Stimulated activated CD8-positive, alpha-beta memory T cell treated with anti-CD3 and anti-CD28 coated beads, Interleukin-2, amount 100 ng/mL, for 48 hours (primary cell): ENCODE results near the gene HSF5.

ENCODE experiments used
- DNase-seq, 2 donors: peaks; one replicate each; pipeline ENCODE4 v3.0.0-alpha.2; 2020; ENCODE audit warnings: low read depth in 2 of 2

HSF5 gene

GRCh38 chr17:58487589-58488427, at the start of gene HSF5:
TSS of gene HSF5 (minus strand) at chr17:58488408. CDS start at chr17:58488274, 134 bp downstream.
- peak; percentile 58 to 61 for DNase-seq

GRCh38 chr17:58537266-58537665, 49.1 kb upstream of the HSF5 start:
- DNase-seq = no peak

- no peak for DNase-seq
These were observed 48.3 kb upstream of the HSF5 start for GRCh38 chr17:58536542-58536941.

- DNase-seq = no peak
These were observed 47.2 kb upstream of the HSF5 start for GRCh38 chr17:58535431-58535830.

GRCh38 chr17:58534901-58535421, 46.8 kb upstream of the HSF5 start:
- DNase-seq = no peak

- no peak for DNase-seq
These were observed 46.1 kb upstream of the HSF5 start for GRCh38 chr17:58534331-58534730.

- DNase-seq = no peak
These were observed 45.5 kb upstream of the HSF5 start for GRCh38 chr17:58533616-58534188.

GRCh38 chr17:58532555-58532951, 44.3 kb upstream of the HSF5 start:
- no peak for DNase-seq

GRCh38 chr17:58531661-58532554, 43.7 kb upstream of the HSF5 start:
- DNase-seq = peak; percentile 37 to 38

GRCh38 chr17:58531122-58531521, 42.9 kb upstream of the HSF5 start:
- no peak for DNase-seq

GRCh38 chr17:58530655-58531054, 42.4 kb upstream of the HSF5 start:
- DNase-seq = no peak

- DNase-seq = no peak
These were observed 41.1 kb upstream of the HSF5 start for GRCh38 chr17:58529275-58529674.

- no peak for DNase-seq
These were observed 40.2 kb upstream of the HSF5 start for GRCh38 chr17:58528443-58528842.

- DNase-seq = no peak
These were observed 39.7 kb upstream of the HSF5 start for GRCh38 chr17:58527949-58528348.

GRCh38 chr17:58527306-58527705, 39.1 kb upstream of the HSF5 start:
- DNase-seq = no peak

- DNase-seq = no peak
These were observed 37.0 kb upstream of the HSF5 start for GRCh38 chr17:58525239-58525638.

GRCh38 chr17:58521680-58522079, 33.5 kb upstream of the HSF5 start:
- no peak for DNase-seq

GRCh38 chr17:58520843-58521430, 32.7 kb upstream of the HSF5 start:
- no peak for DNase-seq

- DNase-seq = peak; percentile 98 to 99
These were observed 29.9 kb upstream of the HSF5 start for GRCh38 chr17:58517928-58518609.

GRCh38 chr17:58517378-58517927, 29.2 kb upstream of the HSF5 start:
- DNase-seq = no peak
